B cell (primary cell): Measurements from ENCODE around the gene CRAMP1. TPM values are rescaled to one million over a fixed set of nuclear protein-coding genes. Genes with fewer than 3 reads are reported as not detected.

Source experiments
- ATAC-seq: fragments of 200-7000 bp; cut with Tn5 transposase; one replicate; pipeline ENCODE4 v1.10.0; 2021; ENCODE audit warnings: low read depth, mild to moderate bottlenecking, moderate number of reproducible peaks, moderate library complexity
- CTCF ChIA-PET: fragments of 350-600 bp; sonication (Branson Sonifier 250); formaldehyde crosslinking; loops from one replicate; lab custom pipeline; 2021; ENCODE audit warnings: antibody characterized with exemption, inconsistent platforms; lab: Charles Lee
- POLR2A ChIA-PET: fragments of 350-600 bp; sonication (Branson Sonifier 250); formaldehyde crosslinking; loops from one replicate; lab custom pipeline; 2021; ENCODE audit warnings: antibody characterized with exemption; lab: Charles Lee
- DNase-seq: peaks from one replicate; pipeline ENCODE4 v3.0.0; 2013
- H2AFZ ChIP-seq: 2 replicates; pipeline ENCODE4 v1.6.1; 2012; ENCODE audit warnings: mild to moderate bottlenecking, low read depth, low read length; ENCODE audit not compliant: insufficient read depth, poor library complexity, severe bottlenecking
- H3K27ac ChIP-seq, 2 donors: 1 replicate in 1 of 2; 2 replicates in 1 of 2; pipeline ENCODE4 v1.5.1; 2012 to 2013; ENCODE audit warnings: low read length in 2 of 2, mild to moderate bottlenecking in 2 of 2, moderate library complexity in 1 of 2
- H3K27me3 ChIP-seq, 4 experiments: fragments of 200-600 bp in 1 of 4; sonication (generic) in 1 of 4; replicated peaks in 1 of 4; 1 replicate in 2 of 4; 2 replicates in 2 of 4; pipeline versions ENCODE4 v1.6.1 to v1.7.0; 2013 to 2016; ENCODE audit warnings: low read length in 3 of 4, mild to moderate bottlenecking in 2 of 4, mixed read lengths in 1 of 4, moderate library complexity in 1 of 4; ENCODE audit not compliant: insufficient read depth in 4 of 4, control insufficient read depth in 3 of 4; ENCODE audit errors: control extremely low read depth in 1 of 4
- H3K36me3 ChIP-seq, 2 experiments: replicated peaks in 1 of 2; 1 replicate in 1 of 2; 2 replicates in 1 of 2; pipeline versions ENCODE4 v1.6.1 to v1.7.1; 2013; ENCODE audit warnings: low read length in 1 of 2; ENCODE audit not compliant: insufficient read depth in 2 of 2, control insufficient read depth in 1 of 2; ENCODE audit errors: control extremely low read depth in 1 of 2, extremely low read depth in 1 of 2
- H3K4me1 ChIP-seq, 2 donors: fragments of 200-600 bp in 1 of 2; sonication (generic) in 1 of 2; 1 replicate in 1 of 2; 2 replicates in 1 of 2; pipeline versions ENCODE4 v1.5.1 to v1.6.1; 2013 to 2017; ENCODE audit warnings: low read length in 2 of 2; ENCODE audit not compliant: control insufficient read depth in 2 of 2, insufficient read depth in 2 of 2
- H3K4me2 ChIP-seq: replicated peaks from 2 replicates; pipeline ENCODE3; 2012; ENCODE audit warnings: mild to moderate bottlenecking, low read depth, low read length; ENCODE audit not compliant: poor library complexity, severe bottlenecking
- H3K4me3 ChIP-seq, 5 experiments: fragments of 200-600 bp in 1 of 5; sonication (generic) in 1 of 5; 1 replicate in 3 of 5; 2 replicates in 2 of 5; pipeline versions ENCODE4 v1.5.1 to v1.7.0; 2011 to 2016; ENCODE audit warnings: low read length in 4 of 5, mild to moderate bottlenecking in 4 of 5, low read depth in 2 of 5, control low read depth in 1 of 5, moderate library complexity in 1 of 5; ENCODE audit not compliant: insufficient read depth in 1 of 5; ENCODE audit errors: control extremely low read depth in 1 of 5, extremely low read depth in 1 of 5
- H3K79me2 ChIP-seq: fragments of 200-600 bp; sonication (generic); one replicate; pipeline ENCODE4 v1.6.0; 2016; ENCODE audit warnings: low read length; ENCODE audit not compliant: control insufficient read depth, insufficient read depth
- H3K9ac ChIP-seq: fragments of 200-600 bp; sonication (generic); 2 replicates; pipeline ENCODE4 v1.6.1; 2017; ENCODE audit warnings: mild to moderate bottlenecking, low read length, moderate library complexity
- H3K9me3 ChIP-seq, 3 donors: one replicate each; pipeline versions ENCODE4 v1.6.1 to v1.7.1; 2013; ENCODE audit warnings: low read length in 2 of 3; ENCODE audit not compliant: control insufficient read depth in 2 of 3, insufficient read depth in 1 of 3; ENCODE audit errors: control extremely low read depth in 1 of 3
- H4K20me1 ChIP-seq: 2 replicates; pipeline ENCODE4 v1.6.0; 2012; ENCODE audit warnings: mild to moderate bottlenecking, low read length; ENCODE audit not compliant: insufficient read depth, control insufficient read depth, poor library complexity, severe bottlenecking
- H3K27ac Mint-ChIP-seq: one replicate; pipeline ENCODE4 v1.8.0; 2021; ENCODE audit warnings: mixed read lengths
- H3K27me3 Mint-ChIP-seq: one replicate; pipeline ENCODE4 v1.8.0; 2021; ENCODE audit warnings: mixed read lengths
- H3K4me1 Mint-ChIP-seq: one replicate; pipeline ENCODE4 v1.8.0; 2021; ENCODE audit warnings: mixed read lengths
- H3K4me3 Mint-ChIP-seq: one replicate; pipeline ENCODE4 v1.8.0; 2021; ENCODE audit warnings: mixed read lengths
- H3K9me3 Mint-ChIP-seq: one replicate; pipeline ENCODE4 v1.8.0; 2022; ENCODE audit warnings: mixed read lengths; ENCODE audit not compliant: insufficient read depth
- EZH2 ChIP-seq: IDR thresholded peaks from 2 replicates; pipeline ENCODE4 v1.6.1; 2012; ENCODE audit warnings: borderline replicate concordance, low read depth, mild to moderate bottlenecking, moderate library complexity, low read length; ENCODE audit not compliant: insufficient read depth, poor library complexity, severe bottlenecking
- WGBS: methylation state at CpG from one replicate; pipeline ENCODE4 v1.1.5; 2013; ENCODE audit warnings: missing lambda C conversion rate; ENCODE audit not compliant: insufficient coverage; 5-methylcytosine and 5-hydroxymethylcytosine counted together
- intact Hi-C: fragments of 100-400 bp; cut with micrococcal nuclease; formaldehyde crosslinking; loops from one replicate; pipeline ENCODE4 v1.10.0; 2022
- polyA plus RNA-seq: library from polyadenylated mRNA; depleted of rRNA; stranded (reverse); fragments of >200 nt; gene quantifications from 2 replicates; pipeline ENCODE4 v1.2.3, GENCODE V29; 2012
- total RNA-seq, 2 donors: library from RNA; stranded (reverse); fragments of 120-200 nt in 1 of 2; gene quantifications; 1 replicate in 1 of 2; 2 replicates in 1 of 2; pipeline versions ENCODE4 v1.2.3 to v1.2.4, GENCODE V29; 2013 to 2022
- TF ChIP-seq, protein P1 (sequence below): fragments of 200-600 bp; IDR thresholded peaks from one replicate; pipeline ENCODE4 v1.8.0; 2022; ENCODE audit warnings: antibody characterized with exemption, mild to moderate bottlenecking

The CRAMP1 gene
- total and polyA plus RNA-seq, 2 donors (not counting 1 experiment from before 2014, with no cell fraction given): 21.0 to 33.9 TPM

DNA sequence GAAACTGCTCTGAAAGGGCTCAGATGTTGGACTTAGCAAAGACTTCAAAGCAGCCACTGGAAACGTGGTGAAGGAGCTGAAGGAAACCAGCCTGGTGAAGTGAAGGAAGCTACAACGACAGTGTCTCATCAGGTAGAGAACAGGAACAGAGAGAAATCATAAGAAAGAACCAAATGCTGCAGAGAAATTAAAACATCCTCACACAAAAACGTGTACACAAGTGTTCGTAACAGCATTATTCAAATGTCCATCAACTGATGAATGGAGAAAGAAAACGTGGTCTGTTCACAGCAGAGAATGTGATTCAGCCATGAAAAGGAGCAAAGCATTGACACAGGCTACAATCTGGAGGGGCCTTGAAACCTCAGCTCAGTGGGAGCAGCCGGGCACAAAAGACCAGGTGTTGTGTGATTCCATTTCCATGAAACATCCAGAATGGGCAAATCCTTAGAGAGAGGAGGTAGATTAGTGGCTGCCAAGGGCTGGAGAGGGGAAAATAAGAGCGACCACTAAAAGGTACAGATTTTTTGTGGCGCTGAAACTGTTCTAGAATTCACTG, 27.2 kb upstream of the CRAMP1 start:
- no peaks in the 10 kb centered on the region for H3K79me2 ChIP-seq
- ATAC-seq (no peak), DNase-seq (no peak)
- ChIA-PET CTCF (no interaction called here), POLR2A (no interaction called here)
- H3K4me2 ChIP-seq: no peak overlapping the region
- Mint-ChIP-seq H3K27ac (no peak overlapping the region), H3K27me3 (no peaks in the 10 kb centered on the region), H3K4me3 (no peak overlapping the region), H3K4me1 (no peaks in the 10 kb centered on the region), H3K9me3 (no peaks in the 10 kb centered on the region)
- 85% methylated on average over 4 of the region's 8 CpGs for WGBS
- TF ChIP-seq, protein P1, sequence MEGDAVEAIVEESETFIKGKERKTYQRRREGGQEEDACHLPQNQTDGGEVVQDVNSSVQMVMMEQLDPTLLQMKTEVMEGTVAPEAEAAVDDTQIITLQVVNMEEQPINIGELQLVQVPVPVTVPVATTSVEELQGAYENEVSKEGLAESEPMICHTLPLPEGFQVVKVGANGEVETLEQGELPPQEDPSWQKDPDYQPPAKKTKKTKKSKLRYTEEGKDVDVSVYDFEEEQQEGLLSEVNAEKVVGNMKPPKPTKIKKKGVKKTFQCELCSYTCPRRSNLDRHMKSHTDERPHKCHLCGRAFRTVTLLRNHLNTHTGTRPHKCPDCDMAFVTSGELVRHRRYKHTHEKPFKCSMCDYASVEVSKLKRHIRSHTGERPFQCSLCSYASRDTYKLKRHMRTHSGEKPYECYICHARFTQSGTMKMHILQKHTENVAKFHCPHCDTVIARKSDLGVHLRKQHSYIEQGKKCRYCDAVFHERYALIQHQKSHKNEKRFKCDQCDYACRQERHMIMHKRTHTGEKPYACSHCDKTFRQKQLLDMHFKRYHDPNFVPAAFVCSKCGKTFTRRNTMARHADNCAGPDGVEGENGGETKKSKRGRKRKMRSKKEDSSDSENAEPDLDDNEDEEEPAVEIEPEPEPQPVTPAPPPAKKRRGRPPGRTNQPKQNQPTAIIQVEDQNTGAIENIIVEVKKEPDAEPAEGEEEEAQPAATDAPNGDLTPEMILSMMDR: no peak
- no peak for TF ChIP-seq EZH2
- no peaks in the 10 kb centered on the region for H3K36me3 ChIP-seq
- no peaks in the 10 kb centered on the region for H3K4me1 ChIP-seq
- no peaks in the 10 kb centered on the region for H3K27me3 ChIP-seq
- no peak overlapping the region for H2AFZ ChIP-seq
- no peak overlapping the region for H3K4me3 ChIP-seq
- H3K9me3 ChIP-seq: peaks cover 0 to 10% (median 0%) of the 10 kb centered on the region in 3 donors
- intact Hi-C loops: no loop called here
- H4K20me1 ChIP-seq: no peaks in the 10 kb centered on the region
- H3K9ac ChIP-seq: no peak overlapping the region
- H3K27ac ChIP-seq: no peak overlapping the region

DNA sequence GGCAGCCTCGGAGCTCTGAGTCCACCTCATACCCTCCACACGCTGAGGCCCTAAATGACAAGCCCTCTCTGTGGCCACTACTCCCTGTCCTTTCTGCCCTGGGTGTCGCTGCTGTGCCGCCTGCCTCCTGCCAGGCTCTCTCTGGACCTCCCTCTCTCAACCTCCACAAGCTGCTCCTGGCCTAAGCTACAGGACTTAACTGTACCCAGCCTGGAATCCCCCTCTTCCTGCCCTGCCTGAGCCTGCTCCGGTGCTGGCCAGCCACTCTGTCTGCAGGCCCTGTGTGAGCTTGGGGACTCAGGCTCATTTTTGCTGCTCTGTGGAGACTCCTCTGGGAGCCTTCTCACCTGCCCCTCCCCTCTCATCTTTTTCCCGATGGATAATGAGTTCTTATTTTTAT, 21.8 kb upstream of the CRAMP1 start:
- Mint-ChIP-seq H3K4me3 (no peak overlapping the region), H3K4me1 (no peaks in the 10 kb centered on the region), H3K27ac (no peak overlapping the region), H3K27me3 (no peaks in the 10 kb centered on the region), H3K9me3 (no peaks in the 10 kb centered on the region)
- no peaks in the 10 kb centered on the region for H3K27me3 ChIP-seq
- no peaks in the 10 kb centered on the region for H3K36me3 ChIP-seq
- no peak overlapping the region for H3K27ac ChIP-seq
- ATAC-seq: no peak
- TF ChIP-seq EZH2: no peak
- TF ChIP-seq, protein P1: no peak
- WGBS: 95% methylated on average over 5 of the region's 6 CpGs
- no peak overlapping the region for H3K4me3 ChIP-seq
- no peaks in the 10 kb centered on the region for H3K4me1 ChIP-seq
- ChIA-PET CTCF (no interaction called here), POLR2A (no interaction called here)
- no peak overlapping the region for H3K9ac ChIP-seq
- no peaks in the 10 kb centered on the region for H4K20me1 ChIP-seq
- H3K9me3 ChIP-seq: no peaks in the 10 kb centered on the region
- H3K4me2 ChIP-seq: no peak overlapping the region
- intact Hi-C loops: no loop called here
- no peak for DNase-seq
- H3K79me2 ChIP-seq: no peaks in the 10 kb centered on the region
- H2AFZ ChIP-seq: no peak overlapping the region
